ENCODE data around the gene ANKS3.
"Not testable (repeated sequence)": the region's sequence is repeated elsewhere in the genome, so short reads cannot be mapped to it uniquely, and the experiment has no call there.

ANKS3 gene

DNA sequence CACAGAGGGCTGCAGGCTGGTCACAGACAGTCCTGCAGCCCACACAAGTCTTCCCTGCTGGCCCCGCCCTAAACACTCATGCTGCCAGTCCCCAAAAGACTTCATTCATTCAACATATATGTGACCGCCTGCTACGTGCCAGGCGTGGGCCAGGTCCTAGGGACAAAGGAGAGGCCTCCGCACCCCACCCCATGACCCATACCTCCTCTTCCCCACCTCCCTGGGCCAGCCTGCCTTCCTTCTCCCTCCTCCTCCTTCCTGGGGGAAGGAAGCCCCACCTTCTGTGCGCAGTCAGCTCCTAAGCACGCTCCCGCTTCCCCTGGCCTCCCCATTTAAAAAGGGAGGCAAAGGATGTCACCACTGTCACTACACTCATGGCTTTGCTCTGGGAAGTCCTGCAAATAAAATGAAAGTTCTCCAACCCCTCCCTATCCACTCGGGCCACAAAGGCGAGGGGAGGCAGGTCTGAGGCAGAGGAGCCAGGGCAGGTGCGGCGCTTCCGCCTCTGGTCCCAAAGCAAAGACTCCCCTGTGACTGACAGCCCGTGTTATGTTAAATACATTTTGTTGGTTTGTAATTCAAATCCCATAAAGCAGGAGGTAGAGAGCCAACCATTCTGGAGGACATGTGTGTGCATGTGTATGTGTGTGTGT, 9.3 kb upstream of the ANKS3 start:
- Histone ChIP-seq H3K27ac (ENCODE audit: low read depth, low read length) (no peak overlapping the region), H3K4me3 (ENCODE audit: low read depth, low read length) (peak overlapping the region; percentile 31), H3K9me3 (ENCODE audit: control insufficient read depth, insufficient read depth, low read depth, low read length) (no peaks in the 10 kb centered on the region), H3K4me1 (ENCODE audit: control insufficient read depth, insufficient read depth, low read length) (peaks cover 4% of the 10 kb centered on the region; the same call in 1 of the 2 replicates), H3K36me3 (ENCODE audit: control insufficient read depth, insufficient read depth, low read length) (no peaks in the 10 kb centered on the region), H3K27me3 (ENCODE audit: control insufficient read depth, insufficient read depth, low read length) (no peaks in the 10 kb centered on the region), H3K9ac (ENCODE audit: low read length) (no peak overlapping the region)

DNA sequence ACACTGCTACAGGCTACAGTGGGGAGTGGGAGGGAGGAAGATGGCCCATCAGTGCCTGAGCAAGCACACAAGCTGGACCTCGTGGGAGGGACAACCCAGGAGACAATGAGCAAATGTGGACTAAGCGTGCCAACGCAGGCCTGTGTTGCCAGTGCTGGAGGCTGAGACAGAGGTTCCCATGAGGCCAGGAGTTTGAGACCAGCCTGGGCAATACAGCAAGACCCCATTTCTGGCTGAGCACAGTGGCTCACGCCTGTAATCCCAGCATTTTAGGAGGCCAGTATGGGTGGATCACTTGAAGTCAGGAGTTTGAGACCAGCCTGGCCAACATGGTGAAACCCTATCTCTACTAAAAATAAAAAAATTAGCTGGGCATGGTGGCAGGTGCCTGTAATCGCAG, 4.3 kb upstream of the ANKS3 start:
- not testable (repeated sequence) for H3K27me3 ChIP-seq (ENCODE audit: control insufficient read depth, insufficient read depth, low read length); H3K4me3 ChIP-seq (ENCODE audit: low read depth, low read length); H3K4me1 ChIP-seq (ENCODE audit: control insufficient read depth, insufficient read depth, low read length); H3K9me3 ChIP-seq (ENCODE audit: control insufficient read depth, insufficient read depth, low read depth, low read length); H3K9ac ChIP-seq (ENCODE audit: low read length); H3K27ac ChIP-seq (ENCODE audit: low read depth, low read length); H3K36me3 ChIP-seq (ENCODE audit: control insufficient read depth, insufficient read depth, low read length)

DNA sequence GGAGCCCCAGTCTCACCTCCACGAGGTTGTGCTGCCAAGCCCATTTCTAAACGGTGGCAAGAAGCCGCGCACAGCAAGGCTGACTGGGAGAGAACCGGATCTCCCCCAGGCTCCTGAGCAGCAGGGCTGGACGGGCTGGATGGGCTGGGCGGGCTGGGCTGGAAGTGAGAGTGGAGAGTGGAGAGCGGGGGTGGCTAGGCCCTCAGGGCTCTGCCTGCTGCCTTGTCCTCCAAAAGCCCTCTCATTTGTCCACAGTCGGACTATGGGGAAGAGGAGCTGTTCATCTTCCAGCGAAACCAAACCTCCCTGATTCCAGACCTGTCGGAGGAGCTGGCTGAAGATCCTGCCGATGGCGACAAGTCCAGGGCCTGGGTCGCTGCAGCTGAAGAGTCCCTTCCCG, 3.5 kb upstream of the ANKS3 start:
- H3K9ac ChIP-seq (ENCODE audit: low read length), result no peak overlapping the region
- H3K27me3 ChIP-seq (ENCODE audit: control insufficient read depth, insufficient read depth, low read length), result 0 out of 2 replicates have a peak, but pooled peaks cover 4% of the 10 kb centered on the region
- no peaks in the 10 kb centered on the region for H3K9me3 ChIP-seq (ENCODE audit: control insufficient read depth, insufficient read depth, low read depth, low read length)
- H3K36me3 ChIP-seq (ENCODE audit: control insufficient read depth, insufficient read depth, low read length), result no peaks in the 10 kb centered on the region
- H3K4me3 ChIP-seq (ENCODE audit: low read depth, low read length), result no peak overlapping the region
- no peak overlapping the region for H3K27ac ChIP-seq (ENCODE audit: low read depth, low read length)
- H3K4me1 ChIP-seq (ENCODE audit: control insufficient read depth, insufficient read depth, low read length), result peaks cover 4% of the 10 kb centered on the region; the same call in 1 of the 2 replicates

DNA sequence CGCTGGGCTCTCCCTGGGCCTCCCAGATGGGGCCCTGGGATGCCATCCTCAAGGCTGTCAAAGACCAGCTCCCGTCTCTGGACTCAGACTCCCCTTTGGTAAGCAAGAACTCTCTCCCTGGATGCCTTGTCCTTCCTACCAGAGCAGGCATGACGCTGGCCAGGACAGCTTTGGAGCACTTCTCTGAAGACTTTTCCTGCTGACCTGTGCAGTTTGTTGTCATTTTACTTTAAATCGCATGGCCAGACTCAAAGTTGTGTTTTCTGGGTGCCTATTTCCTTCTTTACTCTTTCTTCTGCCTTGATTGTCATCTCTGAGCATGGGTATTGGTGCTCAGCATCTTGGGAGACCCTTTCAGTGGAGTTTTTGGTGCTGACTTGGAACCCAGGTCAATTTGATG, 2.5 kb upstream of the ANKS3 start:
- Histone ChIP-seq H3K4me3 (ENCODE audit: low read depth, low read length) (no peak overlapping the region), H3K9ac (ENCODE audit: low read length) (no peak overlapping the region), H3K9me3 (ENCODE audit: control insufficient read depth, insufficient read depth, low read depth, low read length) (no peaks in the 10 kb centered on the region), H3K4me1 (ENCODE audit: control insufficient read depth, insufficient read depth, low read length) (peaks cover 4% of the 10 kb centered on the region; the same call in 1 of the 2 replicates), H3K36me3 (ENCODE audit: control insufficient read depth, insufficient read depth, low read length) (peaks cover 4% of the 10 kb centered on the region; the same call in 1 of the 2 replicates), H3K27ac (ENCODE audit: low read depth, low read length) (no peak overlapping the region), H3K27me3 (ENCODE audit: control insufficient read depth, insufficient read depth, low read length) (0 out of 2 replicates have a peak, but pooled peaks cover 4% of the 10 kb centered on the region)

DNA sequence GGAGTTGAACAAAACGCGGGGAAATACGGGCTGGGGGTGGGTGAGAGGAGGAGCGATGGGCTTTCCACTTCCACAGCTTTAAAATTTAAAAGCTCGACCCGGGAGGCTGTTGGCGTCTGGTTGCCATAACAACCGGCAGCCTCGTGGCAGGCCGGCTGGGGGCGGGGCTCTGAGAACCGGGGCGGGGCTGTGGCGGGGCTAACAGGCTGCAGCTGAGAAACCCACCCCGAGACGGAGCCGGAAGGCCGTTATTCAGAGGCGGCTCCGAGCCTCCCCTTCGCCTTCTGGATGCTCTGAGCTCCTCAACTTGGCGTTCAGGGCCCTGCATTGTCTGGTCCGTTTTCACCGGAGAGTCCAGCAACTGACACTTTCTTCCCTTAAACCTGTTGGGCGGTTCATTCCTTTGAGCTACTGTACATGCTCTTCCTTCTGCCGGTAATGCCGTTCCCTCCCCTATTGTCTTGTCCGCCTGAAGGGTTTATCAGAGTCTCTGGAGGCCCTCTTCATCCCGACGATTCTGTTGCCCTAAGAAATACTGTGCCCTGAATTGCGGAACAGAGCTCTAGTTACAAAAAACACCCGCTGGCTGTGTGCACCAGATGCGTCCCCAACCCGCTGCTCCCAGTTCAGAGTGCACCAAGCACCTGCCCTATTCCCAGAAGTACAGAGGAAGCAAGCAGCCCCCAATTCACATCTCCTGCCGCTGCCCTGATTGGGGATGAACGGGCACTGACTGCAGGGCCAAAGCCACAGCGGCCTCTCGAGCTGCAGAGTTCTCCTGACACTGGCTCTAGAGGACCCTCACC, 862 bp upstream of the ANKS3 start:
- 0 out of 2 replicates have a peak, but pooled peaks cover 4% of the 10 kb centered on the region for H3K27me3 ChIP-seq (ENCODE audit: control insufficient read depth, insufficient read depth, low read length)
- H3K4me3 ChIP-seq (ENCODE audit: low read depth, low read length), result peak overlapping the region; percentile 92
- peaks cover 13% of the 10 kb centered on the region for H3K36me3 ChIP-seq (ENCODE audit: control insufficient read depth, insufficient read depth, low read length)
- H3K9ac ChIP-seq (ENCODE audit: low read length), result peak overlapping the region; percentile 75
- H3K27ac ChIP-seq (ENCODE audit: low read depth, low read length), result peak overlapping the region; percentile 58; the same call in 1 of the 2 replicates
- H3K4me1 ChIP-seq (ENCODE audit: control insufficient read depth, insufficient read depth, low read length), result peaks cover 4% of the 10 kb centered on the region; the same call in 1 of the 2 replicates
- no peaks in the 10 kb centered on the region for H3K9me3 ChIP-seq (ENCODE audit: control insufficient read depth, insufficient read depth, low read depth, low read length)

DNA sequence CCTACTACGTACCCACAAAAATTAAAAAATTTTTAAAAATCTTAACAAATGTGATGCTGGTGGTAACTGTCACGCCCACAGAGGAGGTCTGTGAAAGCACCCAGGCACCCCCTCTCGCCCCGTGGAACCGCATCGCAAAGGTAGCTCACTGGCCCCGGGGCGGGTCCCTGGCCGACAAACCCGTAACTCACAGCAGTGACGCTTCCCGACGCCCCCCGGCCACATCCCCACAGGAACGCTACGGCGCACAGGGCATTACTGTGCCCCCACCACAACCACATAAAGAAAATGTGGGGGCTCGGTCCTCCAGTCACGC, 366 bp downstream of the ANKS3 start:
- peak overlapping the region; percentile 49; the same call in 1 of the 2 replicates for H3K27ac ChIP-seq (ENCODE audit: low read depth, low read length)
- peak overlapping the region; percentile 92 for H3K4me3 ChIP-seq (ENCODE audit: low read depth, low read length)
- peak overlapping the region; percentile 90 for H3K9ac ChIP-seq (ENCODE audit: low read length)
- peaks cover 4% of the 10 kb centered on the region; the same call in 1 of the 2 replicates for H3K4me1 ChIP-seq (ENCODE audit: control insufficient read depth, insufficient read depth, low read length)
- H3K36me3 ChIP-seq (ENCODE audit: control insufficient read depth, insufficient read depth, low read length), result peaks cover 23% of the 10 kb centered on the region
- no peaks in the 10 kb centered on the region for H3K9me3 ChIP-seq (ENCODE audit: control insufficient read depth, insufficient read depth, low read depth, low read length)
- 0 out of 2 replicates have a peak, but pooled peaks cover 4% of the 10 kb centered on the region for H3K27me3 ChIP-seq (ENCODE audit: control insufficient read depth, insufficient read depth, low read length)

DNA sequence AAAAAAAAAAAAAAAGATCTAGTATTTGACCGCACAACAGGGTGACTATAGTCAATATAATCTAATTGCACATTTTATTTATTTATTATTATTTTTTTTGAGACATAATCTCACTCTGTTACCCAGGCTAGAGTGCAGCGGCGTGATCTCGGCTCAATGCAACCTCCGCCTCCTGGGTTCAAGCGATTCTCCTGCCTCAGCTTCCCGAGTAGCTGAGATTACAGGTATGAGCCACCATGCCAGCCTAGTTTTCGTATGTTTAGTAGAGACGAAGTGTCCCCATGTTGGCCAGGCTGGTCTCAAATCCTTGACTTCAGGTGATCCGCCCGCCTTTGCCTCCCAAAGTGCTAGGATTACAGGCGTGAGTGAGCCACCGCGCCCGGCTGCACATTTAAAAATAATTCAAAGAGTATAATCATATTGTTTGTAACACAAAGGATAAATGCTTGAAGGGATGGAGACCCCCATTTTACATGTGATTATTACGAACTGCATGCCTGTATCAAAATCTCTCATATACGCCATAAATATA, 794 bp downstream of the ANKS3 start:
- Histone ChIP-seq H3K4me1 (ENCODE audit: control insufficient read depth, insufficient read depth, low read length) (peaks cover 4% of the 10 kb centered on the region; the same call in 1 of the 2 replicates), H3K27ac (ENCODE audit: low read depth, low read length) (no peak overlapping the region)

DNA sequence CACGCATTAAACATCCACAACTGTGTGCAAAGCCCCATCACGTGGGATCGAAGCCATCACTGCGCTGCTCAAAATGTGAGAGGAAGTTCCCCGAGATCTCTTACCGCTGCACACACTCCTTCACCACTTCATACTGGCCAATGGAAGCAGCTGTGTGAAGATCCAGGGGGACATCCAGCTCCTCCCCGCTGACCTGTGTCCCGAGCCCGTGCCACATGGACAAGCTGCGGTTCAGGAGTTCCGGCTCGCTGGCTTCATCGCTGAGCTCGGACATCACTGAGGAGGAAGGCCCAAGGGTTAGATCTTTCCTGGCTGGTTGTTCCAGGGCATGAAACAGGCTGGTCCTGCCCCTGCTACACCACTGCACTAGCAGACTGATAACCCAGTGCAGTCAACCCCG, 4.2 kb downstream of the ANKS3 start:
- no peaks in the 10 kb centered on the region for H3K9me3 ChIP-seq (ENCODE audit: control insufficient read depth, insufficient read depth, low read depth, low read length)
- no peak overlapping the region for H3K4me3 ChIP-seq (ENCODE audit: low read depth, low read length)
- H3K4me1 ChIP-seq (ENCODE audit: control insufficient read depth, insufficient read depth, low read length), result no peaks in the 10 kb centered on the region
- peaks cover 55% of the 10 kb centered on the region for H3K36me3 ChIP-seq (ENCODE audit: control insufficient read depth, insufficient read depth, low read length)
- no peak overlapping the region for H3K9ac ChIP-seq (ENCODE audit: low read length)
- H3K27ac ChIP-seq (ENCODE audit: low read depth, low read length), result no peak overlapping the region
- H3K27me3 ChIP-seq (ENCODE audit: control insufficient read depth, insufficient read depth, low read length), result no peaks in the 10 kb centered on the region

More for the DNA sequence above, 794 bp downstream of the ANKS3 start:
- H3K4me3 ChIP-seq (ENCODE audit: low read depth, low read length), result peak overlapping the region; percentile 92
- peaks cover 28% of the 10 kb centered on the region for H3K36me3 ChIP-seq (ENCODE audit: control insufficient read depth, insufficient read depth, low read length)
- H3K9ac ChIP-seq (ENCODE audit: low read length), result peak overlapping the region; percentile 90
- H3K27me3 ChIP-seq (ENCODE audit: control insufficient read depth, insufficient read depth, low read length), result 0 out of 2 replicates have a peak, but pooled peaks cover 4% of the 10 kb centered on the region
- no peaks in the 10 kb centered on the region for H3K9me3 ChIP-seq (ENCODE audit: control insufficient read depth, insufficient read depth, low read depth, low read length)

DNA sequence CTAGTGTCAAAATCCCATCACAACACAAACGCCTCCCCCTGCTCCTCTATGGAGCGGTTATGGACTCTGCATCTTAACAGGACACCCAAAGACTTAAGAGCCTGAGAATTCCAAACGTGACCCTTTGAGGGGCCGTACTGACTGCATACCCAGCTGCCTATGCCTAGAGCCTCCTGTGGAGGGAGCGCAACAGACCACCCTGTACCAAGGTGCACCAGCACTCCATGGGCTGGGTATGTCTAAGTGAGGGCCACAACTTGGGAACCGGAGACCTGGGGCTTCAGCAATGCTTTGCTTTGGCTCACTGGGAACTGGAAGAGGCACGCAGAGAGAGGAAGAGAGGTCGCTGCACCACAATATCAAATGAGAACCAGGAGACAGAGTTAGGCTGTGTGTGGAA, 5.4 kb downstream of the ANKS3 start:
- Histone ChIP-seq H3K4me3 (ENCODE audit: low read depth, low read length) (no peak overlapping the region), H3K27me3 (ENCODE audit: control insufficient read depth, insufficient read depth, low read length) (no peaks in the 10 kb centered on the region), H3K9me3 (ENCODE audit: control insufficient read depth, insufficient read depth, low read depth, low read length) (no peaks in the 10 kb centered on the region), H3K4me1 (ENCODE audit: control insufficient read depth, insufficient read depth, low read length) (no peaks in the 10 kb centered on the region), H3K36me3 (ENCODE audit: control insufficient read depth, insufficient read depth, low read length) (peaks cover 65% of the 10 kb centered on the region), H3K27ac (ENCODE audit: low read depth, low read length) (no peak overlapping the region), H3K9ac (ENCODE audit: low read length) (no peak overlapping the region)

DNA sequence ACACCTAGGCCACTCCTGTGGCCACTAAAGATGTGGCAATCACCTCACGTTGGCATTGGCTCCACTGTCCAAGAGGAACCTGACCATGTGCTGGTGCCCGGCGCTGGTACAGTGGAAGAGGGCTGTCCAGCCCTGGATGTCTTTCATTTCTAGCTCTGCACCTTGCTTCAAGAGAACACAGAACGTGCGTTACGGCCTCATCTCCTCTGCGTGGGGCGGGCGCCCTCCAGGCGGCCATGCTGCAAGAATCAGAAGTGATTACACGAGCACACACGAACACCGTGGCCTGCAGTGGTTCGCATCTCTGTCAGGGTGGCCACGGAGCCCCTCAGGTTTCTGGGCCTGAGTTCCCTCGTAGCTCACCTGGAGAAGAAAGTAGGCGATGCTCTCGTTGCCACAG, 7.5 kb downstream of the ANKS3 start:
- H3K36me3 ChIP-seq (ENCODE audit: control insufficient read depth, insufficient read depth, low read length), result peaks cover 71% of the 10 kb centered on the region
- no peak overlapping the region for H3K9ac ChIP-seq (ENCODE audit: low read length)
- no peaks in the 10 kb centered on the region for H3K27me3 ChIP-seq (ENCODE audit: control insufficient read depth, insufficient read depth, low read length)
- no peak overlapping the region for H3K4me3 ChIP-seq (ENCODE audit: low read depth, low read length)
- H3K27ac ChIP-seq (ENCODE audit: low read depth, low read length), result no peak overlapping the region
- H3K4me1 ChIP-seq (ENCODE audit: control insufficient read depth, insufficient read depth, low read length), result no peaks in the 10 kb centered on the region
- H3K9me3 ChIP-seq (ENCODE audit: control insufficient read depth, insufficient read depth, low read depth, low read length), result no peaks in the 10 kb centered on the region

All from HUES6 (cell line).